Stimulated activated CD8-positive, alpha-beta memory T cell treated with anti-CD3 and anti-CD28 coated beads, Interleukin-7, amount 100 ng/mL, for 48 hours (primary cell): Measurements from ENCODE around the gene MAGEA9.
"Not testable (repeated sequence)": the region's sequence is repeated elsewhere in the genome, so short reads cannot be mapped to it uniquely, and the experiment has no call there.

Experiments
- DNase-seq, 2 donors: peaks; one replicate each; pipeline ENCODE4 v3.0.0-alpha.2; 2020; ENCODE audit warnings: low read depth in 1 of 2; ENCODE audit errors: extremely low read depth in 1 of 2

MAGEA9 gene, protein sequence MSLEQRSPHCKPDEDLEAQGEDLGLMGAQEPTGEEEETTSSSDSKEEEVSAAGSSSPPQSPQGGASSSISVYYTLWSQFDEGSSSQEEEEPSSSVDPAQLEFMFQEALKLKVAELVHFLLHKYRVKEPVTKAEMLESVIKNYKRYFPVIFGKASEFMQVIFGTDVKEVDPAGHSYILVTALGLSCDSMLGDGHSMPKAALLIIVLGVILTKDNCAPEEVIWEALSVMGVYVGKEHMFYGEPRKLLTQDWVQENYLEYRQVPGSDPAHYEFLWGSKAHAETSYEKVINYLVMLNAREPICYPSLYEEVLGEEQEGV

GRCh38 chrX:149781727-149782126 lies at the start of gene MAGEA9:
MAGEA9 (plus strand) TSS chrX:149781930; CDS start chrX:149786211, 4,281 bp downstream.
- DNase-seq: not testable (repeated sequence)

DNA sequence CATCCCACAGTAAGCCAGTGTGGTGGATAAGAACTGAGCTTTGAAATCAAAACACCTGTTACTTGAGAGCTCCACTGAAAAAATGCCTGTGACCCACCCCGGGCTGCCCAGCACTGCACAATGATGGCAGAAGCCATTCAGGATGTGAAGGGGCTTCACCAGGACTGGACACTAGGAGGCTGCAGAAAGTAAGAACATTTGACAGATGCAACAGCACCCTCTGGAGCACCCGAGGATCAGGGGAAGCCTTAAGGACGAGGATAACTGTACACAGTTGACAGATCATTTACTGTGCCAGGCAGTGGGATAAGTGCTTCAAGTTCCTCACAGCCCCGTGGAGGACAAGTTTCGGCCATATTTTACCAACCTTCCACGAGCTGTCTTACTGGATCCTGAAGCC lies 39.5 kb upstream of the MAGEA9 start:
- not testable (repeated sequence) for DNase-seq

- not testable (repeated sequence) for DNase-seq
These were observed 35.2 kb upstream of the MAGEA9 start for GRCh38 chrX:149746390-149747007.

DNA sequence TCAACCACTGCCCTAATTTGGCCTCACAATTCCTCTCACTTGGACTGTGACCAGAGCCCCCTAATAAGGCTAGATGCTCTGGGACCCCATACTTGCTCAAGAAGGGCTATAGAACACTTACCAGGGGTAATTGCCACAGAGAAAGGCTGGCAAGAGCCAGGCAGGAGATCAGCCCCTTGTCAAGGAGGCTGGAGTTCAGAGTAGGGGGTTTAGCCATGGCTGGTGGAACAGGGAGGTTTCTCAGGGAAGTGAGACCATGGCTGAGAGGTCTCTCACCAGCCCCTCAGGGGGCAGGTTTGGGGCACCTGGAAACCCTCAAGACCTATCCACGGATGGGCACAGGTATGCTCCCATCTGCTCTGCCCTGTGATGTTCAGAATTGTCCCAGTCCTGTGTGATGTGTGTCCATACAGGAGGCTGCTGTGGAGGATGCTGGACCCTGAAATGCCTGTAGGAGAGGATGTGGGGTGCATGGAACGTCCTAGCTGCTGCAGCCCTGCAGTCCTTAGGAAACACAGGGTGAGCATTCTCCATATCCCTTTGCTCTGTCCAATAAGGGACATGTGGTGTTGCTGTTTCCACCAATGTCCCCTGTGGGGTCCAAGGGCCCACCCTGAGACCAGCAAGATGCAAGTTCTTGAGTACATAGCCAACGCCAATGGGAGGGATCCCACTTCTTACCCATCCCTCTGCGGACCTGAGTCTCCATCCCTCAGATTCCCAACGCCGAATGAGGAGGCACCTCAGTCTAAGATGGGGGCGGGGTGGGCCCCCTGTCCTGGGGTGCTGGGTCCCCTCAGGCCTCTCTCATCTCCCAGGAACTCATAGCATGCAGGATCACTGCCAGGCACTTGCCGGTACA lies 24.3 kb upstream of the MAGEA9 start:
- DNase-seq: no peak

DNA sequence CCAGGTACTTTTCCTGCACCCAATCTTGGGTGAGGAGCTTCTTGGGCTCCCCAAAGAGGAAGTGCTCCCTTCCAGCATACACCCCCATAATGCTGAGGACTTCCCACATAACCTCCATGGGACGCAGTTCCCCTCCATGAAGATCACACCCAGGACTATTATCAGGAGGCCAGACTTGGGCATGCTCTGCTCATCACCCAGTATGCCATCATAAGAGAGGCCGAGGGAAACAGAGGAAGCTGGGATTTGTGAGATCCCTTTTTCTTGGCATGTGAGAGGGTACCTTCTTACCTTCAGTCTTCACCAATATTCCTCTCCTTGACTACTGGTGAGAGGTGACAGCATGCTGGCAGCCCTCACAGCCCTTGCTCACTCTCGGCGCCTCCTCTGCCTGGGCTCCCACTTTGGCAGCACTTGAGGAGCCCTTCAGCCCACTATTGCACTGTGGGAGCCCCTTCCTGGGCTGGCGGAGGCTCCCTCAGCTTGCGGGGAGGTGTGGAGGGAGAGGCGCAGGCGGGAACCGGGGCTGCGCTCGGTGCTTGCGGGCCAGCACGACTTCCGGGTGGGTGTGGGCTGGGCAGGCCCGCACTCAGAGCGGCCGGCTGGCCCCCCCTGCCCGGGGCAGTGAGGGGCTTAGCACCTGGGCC lies 23.5 kb upstream of the MAGEA9 start:
- DNase-seq: no peak

DNA sequence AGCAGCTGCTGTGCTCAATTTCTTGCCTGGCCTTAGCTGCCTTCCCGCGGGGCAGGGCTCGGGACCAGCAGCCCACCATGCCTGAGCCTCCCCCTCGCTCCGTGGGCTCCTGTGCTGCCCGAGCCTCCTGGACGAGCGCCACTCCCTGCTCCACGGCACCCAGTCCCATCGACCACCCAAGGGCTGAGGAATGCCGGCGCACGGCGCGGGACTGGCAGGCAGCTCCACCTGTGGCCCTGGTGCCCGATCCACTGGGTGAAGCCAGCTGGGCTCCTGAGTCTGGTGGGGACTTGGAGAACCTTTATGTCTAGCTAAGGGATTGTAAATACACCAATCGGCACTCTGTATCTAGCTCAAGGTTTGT lies 23.0 kb upstream of the MAGEA9 start:
- DNase-seq: not testable (repeated sequence)

- DNase-seq: no peak
These were observed 21.9 kb upstream of the MAGEA9 start for GRCh38 chrX:149759824-149760223.

GRCh38 chrX:149760965-149761364 lies 20.8 kb upstream of the MAGEA9 start:
- no peak for DNase-seq

DNA sequence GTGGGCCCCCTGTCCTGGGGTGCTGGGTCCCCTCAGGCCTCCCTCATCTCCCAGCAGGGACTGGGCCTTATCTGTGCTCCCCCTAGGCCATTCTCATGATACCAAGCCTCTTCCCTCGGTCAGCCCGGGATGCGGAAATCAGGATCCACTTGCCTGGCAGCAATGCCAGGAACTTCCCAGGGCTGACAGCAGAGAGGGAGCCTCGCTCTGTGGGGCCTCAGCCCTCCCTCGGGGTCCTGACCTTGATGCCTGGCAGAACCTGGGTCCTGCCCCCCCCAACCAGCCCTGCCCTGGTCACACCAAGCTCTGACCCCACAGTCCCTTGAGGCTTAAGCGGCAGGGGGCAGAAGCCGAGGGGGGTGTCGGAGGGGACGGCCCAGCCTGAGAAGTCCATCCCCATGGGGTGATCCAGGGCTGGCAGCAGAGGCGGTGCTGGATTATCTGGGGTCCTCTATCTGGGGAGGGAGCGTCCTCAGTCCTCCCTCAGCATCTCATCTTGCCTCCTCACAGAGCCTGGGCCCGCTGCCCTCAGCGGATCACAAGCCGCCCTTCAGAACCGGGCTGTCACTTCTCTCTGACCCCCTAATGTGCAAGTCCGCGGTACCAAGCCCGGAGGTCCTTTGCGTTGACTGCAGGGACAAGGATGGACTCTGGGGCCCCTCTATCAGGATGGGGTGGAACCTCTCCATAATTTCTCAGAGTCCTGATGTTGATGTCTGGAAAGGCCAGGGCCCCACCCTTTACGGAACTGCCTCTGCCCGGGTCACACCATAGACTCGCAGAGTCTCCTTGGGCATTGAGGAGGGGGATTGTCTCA lies 19.7 kb upstream of the MAGEA9 start:
- DNase-seq: not testable (repeated sequence)

- no peak for DNase-seq
These were observed 18.8 kb upstream of the MAGEA9 start for GRCh38 chrX:149762696-149763614.

GRCh38 chrX:149770344-149770743 lies 11.4 kb upstream of the MAGEA9 start:
- not testable (repeated sequence) for DNase-seq

DNA sequence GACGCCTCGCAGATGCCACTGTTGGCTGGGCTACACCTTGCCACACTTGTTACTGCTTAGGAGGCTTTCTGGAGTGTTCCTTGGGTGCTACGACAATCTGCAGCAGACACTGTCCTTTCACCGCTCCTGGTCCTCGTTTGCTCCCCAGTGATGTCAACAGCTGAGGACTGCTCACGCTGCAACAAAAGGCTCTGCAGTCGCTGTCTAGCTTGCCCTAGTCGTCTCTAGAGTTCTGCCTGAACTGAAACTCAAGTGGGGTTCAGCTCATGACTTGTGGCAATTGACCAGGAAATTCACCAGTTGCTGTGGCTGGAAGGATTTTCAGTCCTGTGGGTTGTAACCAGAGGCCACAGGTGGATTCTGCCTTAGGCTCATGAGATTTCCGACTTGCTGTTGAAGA lies 8.7 kb upstream of the MAGEA9 start:
- DNase-seq: not testable (repeated sequence)

GRCh38 chrX:149773768-149774167 lies 8.0 kb upstream of the MAGEA9 start, which contains the start of gene HSFX1:
HSFX1 (plus strand) TSS chrX:149774068; CDS start chrX:149774682, 614 bp downstream.
- not testable (repeated sequence) for DNase-seq

DNA sequence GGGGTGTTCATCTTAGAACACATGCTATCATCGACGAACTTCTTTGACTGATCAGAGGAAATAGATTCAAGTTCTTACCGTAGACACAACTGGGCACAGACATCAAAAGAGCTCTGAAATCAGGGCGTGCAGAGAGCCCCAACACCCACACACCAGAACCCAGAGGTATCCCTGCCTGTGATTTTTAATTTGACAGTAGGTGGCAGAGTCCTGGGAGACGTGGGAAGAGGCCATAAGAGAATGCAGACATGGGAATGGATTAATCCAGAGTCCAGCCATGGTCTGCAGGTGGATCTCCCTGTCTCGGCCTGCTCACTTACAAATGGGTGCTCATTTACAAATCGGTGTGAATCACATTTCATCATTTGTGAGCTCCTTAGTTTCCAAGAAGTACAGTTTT lies 3.7 kb upstream of the MAGEA9 start:
- DNase-seq: not testable (repeated sequence)

- DNase-seq: not testable (repeated sequence)
These were observed 13.8 kb downstream of the MAGEA9 start for GRCh38 chrX:149795531-149795930.

- no peak for DNase-seq
These were observed 17.5 kb downstream of the MAGEA9 start for GRCh38 chrX:149799095-149799714.

DNA sequence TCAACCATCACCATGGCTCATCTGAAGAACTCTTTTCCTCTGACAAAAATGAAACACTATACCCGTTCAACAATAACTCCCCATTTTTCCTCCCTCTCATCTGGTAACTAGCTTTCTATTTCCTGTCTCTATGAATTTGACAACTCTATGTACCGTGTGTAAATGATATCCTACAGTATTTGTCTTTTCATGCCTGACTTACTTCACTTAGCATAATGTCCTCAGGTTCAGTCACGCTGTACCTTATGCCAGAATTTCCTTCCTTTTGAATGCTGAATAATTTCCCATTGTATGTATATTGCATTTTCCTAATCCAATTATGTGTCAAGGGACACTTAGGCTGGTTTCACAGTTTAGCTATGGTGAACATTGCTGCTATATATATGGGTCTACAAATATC lies 18.2 kb downstream of the MAGEA9 start:
- DNase-seq: no peak

GRCh38 chrX:149803458-149804062 lies 21.8 kb downstream of the MAGEA9 start:
- no peak for DNase-seq
